HG02973 (cell line): Measurements from ENCODE around the gene RNF130.
"Not testable (repeated sequence)": the region's sequence is repeated elsewhere in the genome, so short reads cannot be mapped to it uniquely, and the experiment has no call there.

Source experiments
- ATAC-seq: cut with Tn5 transposase; IDR thresholded peaks from one replicate; pipeline ENCODE4 v1.9.1; 2021; ENCODE audit warnings: moderate library complexity; ENCODE audit not compliant: unreplicated experiment

Gene RNF130

DNA sequence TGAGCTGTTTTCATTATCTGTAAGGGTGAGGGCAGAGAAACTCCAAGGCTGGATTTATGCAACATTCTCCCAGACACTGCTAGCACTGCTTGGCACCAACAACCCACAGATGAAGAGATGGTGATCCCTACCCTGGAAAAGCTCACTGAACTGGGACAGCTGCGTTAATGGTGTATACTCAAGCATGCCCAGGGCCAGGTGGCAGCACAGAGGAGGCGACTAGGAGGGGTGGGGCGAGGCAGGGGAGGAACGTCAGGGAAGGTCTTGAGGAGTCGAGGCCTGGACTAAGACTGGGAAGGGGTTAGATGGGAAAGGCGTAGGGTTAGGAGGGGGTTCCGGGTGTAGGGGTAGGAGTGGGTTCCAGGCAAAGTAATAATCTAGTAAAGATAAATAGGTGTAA, 90.8 kb downstream of the RNF130 start:
- no peak for ATAC-seq

DNA sequence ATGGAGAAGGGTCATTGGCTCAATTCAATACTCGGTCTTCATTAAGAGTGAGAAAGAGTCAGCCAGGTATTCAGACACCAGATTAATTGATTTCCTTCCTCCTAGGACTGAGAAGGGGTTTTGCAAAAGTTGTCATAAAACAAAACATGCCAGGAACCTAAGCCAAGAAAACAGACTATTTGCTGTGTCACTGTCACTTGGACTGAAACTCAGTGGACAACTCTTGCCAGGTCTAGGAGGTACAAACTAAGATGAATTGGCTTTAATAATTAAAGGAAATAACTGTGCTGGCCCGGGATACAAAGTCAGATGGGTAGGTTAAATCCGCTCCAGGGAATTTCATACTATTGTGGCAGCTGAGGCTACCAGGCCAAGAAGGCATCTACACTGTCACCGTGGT, 92.8 kb downstream of the RNF130 start:
- no peak for ATAC-seq

GRCh38 chr5:179975713-179976134, 95.8 kb downstream of the RNF130 start:
- ATAC-seq: no peak

GRCh38 chr5:179974946-179975712, 96.4 kb downstream of the RNF130 start:
- ATAC-seq: no peak

GRCh38 chr5:179974246-179974945, 97.2 kb downstream of the RNF130 start:
- no peak for ATAC-seq

- no peak for ATAC-seq
Measured at GRCh38 chr5:179973391-179973790, 98.2 kb downstream of the RNF130 start.

DNA sequence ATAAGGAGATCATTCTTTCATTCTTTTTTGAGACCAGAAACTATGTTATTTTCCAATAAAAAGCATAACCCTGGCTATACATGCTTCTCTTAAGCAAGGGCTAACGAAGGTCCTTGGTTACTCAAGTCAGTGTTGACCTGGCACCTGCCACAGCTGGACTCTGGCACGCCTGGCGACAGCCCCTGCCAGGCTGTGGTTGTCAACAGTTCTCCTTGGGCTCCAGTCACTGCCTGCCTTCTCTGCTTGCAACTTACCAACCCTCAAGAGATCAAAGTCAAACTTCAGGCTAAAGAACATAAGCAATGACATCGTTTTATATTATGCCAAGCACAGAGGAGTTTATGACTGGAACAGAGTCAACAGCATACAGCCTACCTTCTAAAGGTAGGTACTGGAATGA, 102.4 kb downstream of the RNF130 start:
- no peak for ATAC-seq

DNA sequence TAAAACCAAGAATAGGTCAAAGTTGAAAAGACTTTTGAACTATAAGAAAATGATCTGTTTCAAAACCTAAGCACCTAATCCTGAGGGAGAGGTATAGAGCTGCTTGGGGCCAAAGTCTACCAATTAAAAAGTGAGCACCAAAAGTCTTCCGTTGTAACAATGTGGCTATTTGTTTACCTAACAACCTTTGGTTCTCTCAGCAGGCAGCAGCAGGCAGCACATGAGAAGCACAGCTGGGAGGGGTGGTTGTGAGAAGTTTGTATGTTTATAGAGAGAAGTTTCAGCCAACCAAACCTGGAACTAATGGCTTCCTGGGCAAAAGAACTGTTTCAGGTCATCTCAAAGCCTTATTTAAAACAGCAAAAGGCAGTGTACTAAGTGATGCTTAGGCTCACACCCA, 104.1 kb downstream of the RNF130 start:
- ATAC-seq: no peak

DNA sequence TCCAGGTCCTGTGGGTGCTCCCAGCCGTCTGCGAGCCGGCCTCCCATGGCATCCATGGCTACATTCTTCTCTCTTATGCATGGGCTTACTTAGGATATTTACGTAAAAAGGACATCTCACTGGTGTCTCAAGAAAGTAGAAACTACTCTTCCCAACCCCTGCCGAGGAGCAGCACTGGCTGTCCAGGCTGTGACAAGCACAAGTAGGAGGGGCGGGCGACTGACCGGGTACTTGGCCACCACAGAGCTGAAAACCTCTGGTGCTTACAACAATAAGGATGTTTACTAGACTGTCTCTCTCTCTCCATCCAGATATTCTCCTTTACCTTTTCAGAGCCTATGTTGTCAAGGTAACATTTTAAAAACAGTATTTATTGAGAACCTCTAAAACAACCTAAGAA, 107.5 kb downstream of the RNF130 start:
- no peak for ATAC-seq

- no peak for ATAC-seq
Measured at GRCh38 chr5:179963375-179963774, 108.2 kb downstream of the RNF130 start.

DNA sequence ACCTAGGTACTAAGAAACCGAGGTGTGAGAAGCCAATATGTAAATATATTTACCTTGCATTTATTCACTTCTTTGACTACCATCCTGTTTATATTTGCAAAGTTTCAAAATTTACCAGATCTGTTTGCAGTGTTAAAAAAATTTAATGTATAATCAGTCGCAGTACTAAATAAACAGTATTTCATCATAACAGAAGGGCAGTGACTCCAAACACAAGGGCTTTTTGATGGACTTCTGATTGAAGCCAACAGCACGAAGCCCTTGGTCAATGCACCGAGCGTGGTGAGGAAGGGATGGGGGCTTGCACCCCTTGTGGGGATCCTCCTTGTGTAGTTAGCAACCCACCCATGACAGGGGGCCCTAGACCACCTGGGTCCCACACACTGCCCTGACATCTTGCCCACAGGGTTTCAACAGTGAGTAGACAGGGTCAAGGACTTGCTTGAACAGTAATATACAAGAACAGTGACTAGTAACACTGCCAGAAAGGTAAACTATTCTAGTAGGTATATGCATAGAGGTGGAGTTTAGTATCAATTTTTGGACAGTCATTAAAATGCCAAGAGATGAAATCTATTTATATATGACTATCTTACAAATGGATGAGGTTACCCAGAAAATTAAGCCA, 111.2 kb downstream of the RNF130 start:
- no peak for ATAC-seq

DNA sequence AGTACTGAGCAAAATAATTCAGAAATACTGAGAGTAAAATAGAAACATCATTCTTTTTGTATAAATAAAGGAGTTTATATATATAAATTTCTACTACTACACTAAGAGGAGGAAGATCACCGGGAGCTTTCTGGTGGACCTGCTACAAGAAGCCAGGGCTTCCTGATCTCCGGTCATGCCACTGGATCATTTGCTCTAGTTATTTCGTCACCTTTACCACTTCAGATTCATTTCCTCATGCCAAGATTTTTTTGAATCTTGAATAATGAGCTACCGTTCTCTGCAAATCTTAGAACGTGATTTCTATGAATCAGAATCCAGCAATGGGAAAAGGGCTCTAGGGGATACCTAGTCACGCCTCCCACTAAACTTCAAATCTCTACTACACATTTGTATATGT, 111.9 kb downstream of the RNF130 start:
- ATAC-seq: no peak

- not testable (repeated sequence) for ATAC-seq
Measured at GRCh38 chr5:179959118-179959517, 112.4 kb downstream of the RNF130 start.

DNA sequence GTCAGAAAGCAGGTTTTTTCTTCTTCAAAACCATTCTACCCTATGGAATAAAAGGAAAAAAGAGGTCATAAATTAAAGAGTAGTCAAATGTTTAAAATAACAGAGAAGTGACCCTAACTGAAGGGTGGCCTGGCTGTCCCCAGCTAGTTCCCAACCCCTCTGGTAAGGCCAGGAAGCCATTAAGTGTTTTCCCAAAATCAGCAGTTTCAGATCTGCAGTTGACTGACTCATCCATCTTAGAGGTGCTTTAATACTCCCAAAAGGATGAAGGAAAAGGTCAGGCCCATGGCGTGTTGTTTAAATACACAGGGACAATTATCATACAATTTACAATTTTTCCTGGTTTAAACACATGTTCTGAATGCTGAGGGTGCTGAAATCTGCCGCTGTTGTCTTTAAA, 115.9 kb downstream of the RNF130 start:
- ATAC-seq: no peak

- no peak for ATAC-seq
Measured at GRCh38 chr5:179955062-179955461, 116.5 kb downstream of the RNF130 start.

DNA sequence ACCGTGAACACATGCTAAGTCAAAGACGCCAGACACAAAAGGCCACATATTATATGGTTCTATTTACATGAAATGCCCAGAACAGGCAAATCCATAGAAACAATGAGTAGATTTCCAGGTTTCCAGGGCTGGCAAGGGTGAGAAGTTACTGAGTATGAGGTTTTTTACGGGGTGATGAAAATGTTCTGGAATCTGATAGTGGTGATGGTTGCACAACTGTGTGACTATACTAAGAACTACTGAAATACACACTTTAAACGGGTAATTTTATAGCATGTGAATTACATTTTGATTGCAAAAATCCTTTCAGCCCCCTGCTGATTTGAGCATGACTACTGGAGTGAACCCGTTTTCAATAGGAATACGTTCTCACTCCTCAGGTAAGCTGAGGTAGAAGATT, 117.1 kb downstream of the RNF130 start:
- no peak for ATAC-seq

- ATAC-seq: no peak
Measured at GRCh38 chr5:179953987-179954386, 117.6 kb downstream of the RNF130 start.

GRCh38 chr5:179936976-179937681, 134.4 kb downstream of the RNF130 start:
- no peak for ATAC-seq

GRCh38 chr5:179930788-179931473, 140.6 kb downstream of the RNF130 start:
- ATAC-seq: no peak

- no peak for ATAC-seq
Measured at GRCh38 chr5:179927824-179928223, 143.7 kb downstream of the RNF130 start.

DNA sequence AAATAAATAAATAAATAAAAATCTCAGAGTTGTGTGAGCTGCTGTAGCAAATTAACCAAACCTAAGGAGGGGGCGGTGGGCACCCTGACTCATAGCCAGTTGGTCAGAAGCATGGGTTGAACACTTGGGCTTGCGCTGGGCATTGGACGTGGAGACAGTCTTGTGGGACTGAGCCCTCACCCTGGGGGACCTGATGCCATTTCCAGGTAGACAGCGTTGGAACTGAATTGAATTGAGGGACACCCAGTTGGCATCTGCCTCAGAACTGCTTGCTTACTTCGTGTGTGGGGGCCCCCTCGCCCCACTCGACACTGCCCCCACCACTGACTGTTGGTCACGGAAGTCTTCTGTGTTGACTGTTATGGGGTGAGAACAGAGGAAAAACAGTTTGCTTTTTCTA, 144.9 kb downstream of the RNF130 start:
- no peak for ATAC-seq
